Mucosa of descending colon (tissue), 3 donors: ENCODE results near the gene ADCY4. TPM values are rescaled to one million over a fixed set of nuclear protein-coding genes. Genes with fewer than 3 reads are reported as not detected.

Experiments used
- ATAC-seq: fragments of 200-7000 bp; cut with Tn5 transposase; one replicate; pipeline ENCODE4 v1.9.1; 2020; ENCODE audit warnings: mild to moderate bottlenecking, moderate library complexity
- DNase-seq, 3 donors: peaks; one replicate each; pipeline ENCODE4 v3.0.0-alpha.2; 2020
- H3K36me3 ChIP-seq: fragments of 200-600 bp; one replicate; pipeline ENCODE4 v1.8.0; 2021; ENCODE audit warnings: low read depth, mild to moderate bottlenecking
- H3K4me1 ChIP-seq: fragments of 200-600 bp; one replicate; pipeline ENCODE4 v1.8.0; 2021; ENCODE audit warnings: low read depth, mild to moderate bottlenecking
- H3K4me3 ChIP-seq: fragments of 200-600 bp; one replicate; pipeline ENCODE4 v1.8.0; 2021; ENCODE audit warnings: mild to moderate bottlenecking
- H3K9me3 ChIP-seq: fragments of 200-600 bp; one replicate; pipeline ENCODE4 v1.8.0; 2021; ENCODE audit warnings: mild to moderate bottlenecking
- CTCF ChIP-seq: fragments of 200-600 bp; IDR thresholded peaks from one replicate; pipeline ENCODE4 v1.8.0; 2022; ENCODE audit warnings: antibody characterized with exemption, mild to moderate bottlenecking
- intact Hi-C, 2 donors: fragments of 100-400 bp; cut with DNase I in 1 of 2; cut with micrococcal nuclease in 1 of 2; formaldehyde crosslinking; loops; one replicate each; pipeline versions ENCODE4 v1.11.0 to v1.11.1; 2022; cut with DNase I, micrococcal nuclease
- total RNA-seq, 3 donors: library from RNA; stranded (reverse); fragmentation: NEBNext Ultra II Directional in 2 of 3; extraction: Animal tissue kit (Norgen Biotek cat#: 25700) in 2 of 3; gene quantifications; one replicate each; pipeline versions ENCODE4 v1.2.1 to v1.2.4, GENCODE V29; 2021 to 2023
- donor health status: DM: no; HTN: no; CAD: no; lungs with moderate emphysema.
- donor health status: DM: no; HTN: no; CAD: no.
- donor health status: DM: no; HTN: yes; CAD: no.

Gene ADCY4
- total RNA-seq, 3 donors from 2014 or later = 13.9 to 23.5 (median 20.7) TPM

DNA sequence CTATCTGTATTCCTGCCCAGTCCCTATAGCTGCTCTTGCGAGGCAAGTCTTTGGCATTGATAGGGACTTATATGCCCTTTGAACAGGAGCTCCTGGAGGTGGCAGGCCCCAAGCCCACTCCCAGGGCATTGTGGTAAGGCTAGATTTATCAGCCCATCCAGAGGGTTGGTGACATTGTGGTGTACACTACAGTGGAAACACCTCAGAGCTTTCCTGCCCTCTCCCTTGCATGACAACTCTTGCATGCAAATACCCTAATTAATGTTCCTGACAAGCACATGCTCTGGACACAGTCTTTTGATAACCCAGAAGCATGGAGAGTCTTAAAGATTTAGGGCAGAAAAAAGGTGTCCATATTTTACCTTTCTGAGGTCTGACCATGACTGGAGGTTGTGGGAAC, 5.7 kb upstream of the ADCY4 start:
- Histone ChIP-seq H3K4me3 (no peak overlapping the region), H3K9me3 (no peaks in the 10 kb centered on the region), H3K36me3 (no peaks in the 10 kb centered on the region), H3K4me1 (peaks cover 12% of the 10 kb centered on the region)
- ATAC-seq (no peak), DNase-seq (no peak)
- intact Hi-C loops = no loop called here
- TF ChIP-seq CTCF = no peak

DNA sequence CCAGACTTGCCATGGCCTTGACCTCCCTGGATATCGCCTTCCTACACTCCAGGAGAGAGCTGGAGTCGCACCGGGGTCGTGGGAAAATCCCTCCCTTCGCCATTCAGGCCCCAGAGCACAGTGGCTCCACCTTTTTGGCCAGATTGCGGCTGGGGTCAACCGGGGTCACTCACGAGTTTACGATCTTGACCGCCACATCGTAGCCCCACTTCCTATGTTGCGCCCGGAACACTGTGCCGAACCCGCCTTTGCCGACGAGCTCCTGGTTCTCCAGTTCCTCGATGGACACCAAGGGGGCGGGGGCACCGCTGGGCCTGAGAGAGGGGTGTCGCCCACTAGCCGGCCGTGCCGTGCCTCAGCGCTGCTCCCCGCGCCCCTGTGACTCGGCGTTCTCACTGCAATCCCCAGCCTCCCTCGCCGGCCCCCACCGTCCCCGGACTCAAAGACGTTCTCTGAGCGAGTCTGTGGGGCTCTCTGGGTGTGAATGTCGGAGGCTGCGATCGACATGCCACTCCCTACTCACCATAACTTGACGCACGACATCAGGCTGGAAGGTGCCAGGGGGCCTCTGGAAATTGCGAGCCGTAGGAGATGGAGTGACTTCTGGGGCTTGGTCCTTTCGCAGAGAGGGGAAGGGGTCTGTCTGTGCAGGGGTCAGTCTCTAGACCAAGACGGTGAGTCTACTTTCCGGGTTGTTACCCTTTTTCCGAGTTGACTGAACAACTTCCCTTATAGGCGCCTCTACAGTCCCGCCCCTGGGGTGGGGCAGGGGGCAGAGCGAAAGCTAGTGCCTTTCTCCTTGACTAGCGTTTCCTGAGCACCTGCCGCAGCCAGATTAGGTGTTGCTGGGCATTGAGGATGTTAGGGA, 4.6 kb upstream of the ADCY4 start, which contains the start of gene RIPK3:
Gene RIPK3, minus strand, starts transcription at position 708 of the 868 bp plus-strand sequence. Its CDS starts 165 bp downstream, at position 543.
- peak; percentile 89 to 93 (median 91) for DNase-seq
- Histone ChIP-seq H3K4me1 (peaks cover 21% of the 10 kb centered on the region), H3K36me3 (no peaks in the 10 kb centered on the region), H3K4me3 (peak within 1 kb of the TSS; percentile 36), H3K9me3 (no peaks in the 10 kb centered on the region)
- intact Hi-C loops = no loop called here
- peak; percentile 93 for ATAC-seq
- TF ChIP-seq CTCF = no peak

DNA sequence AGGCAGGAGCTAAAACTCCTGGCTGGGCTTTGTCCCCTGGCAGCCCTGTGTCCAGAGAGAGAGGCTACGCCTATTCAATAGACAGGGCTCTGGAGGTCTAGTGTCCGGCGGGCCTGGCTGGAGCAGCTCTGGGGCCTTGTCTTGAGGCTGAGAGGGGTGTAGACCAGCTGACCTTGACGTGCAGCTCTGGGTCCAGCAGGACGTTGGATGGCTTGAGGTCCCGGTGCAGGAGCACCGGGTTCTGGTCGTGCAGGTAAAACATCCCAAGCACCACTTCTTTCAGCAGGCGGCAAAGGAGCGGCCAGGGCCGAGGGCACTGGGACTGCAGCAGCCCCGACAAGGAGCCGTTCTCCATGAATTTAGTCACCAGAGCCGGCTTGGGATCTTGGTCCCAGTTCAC, 4.0 kb upstream of the ADCY4 start:
- DNase-seq (peak in 1 of 3 donors; percentile 52), ATAC-seq (no peak)
- intact Hi-C loops = no loop called here
- no peak for TF ChIP-seq CTCF
- Histone ChIP-seq H3K9me3 (no peaks in the 10 kb centered on the region), H3K4me1 (peaks cover 28% of the 10 kb centered on the region), H3K36me3 (no peaks in the 10 kb centered on the region), H3K4me3 (no peak overlapping the region)

GRCh38 chr14:24337824-24338175, 2.9 kb upstream of the ADCY4 start:
- no peaks in the 10 kb centered on the region for H3K9me3 ChIP-seq
- no peaks in the 10 kb centered on the region for H3K36me3 ChIP-seq
- no peak for ATAC-seq
- no peak for DNase-seq
- H3K4me3 ChIP-seq = no peak overlapping the region
- no peak for TF ChIP-seq CTCF
- intact Hi-C loops = no loop called here
- peaks cover 37% of the 10 kb centered on the region for H3K4me1 ChIP-seq

GRCh38 chr14:24337144-24337823, 2.4 kb upstream of the ADCY4 start:
- DNase-seq (no peak), ATAC-seq (no peak)
- H3K9me3 ChIP-seq = no peaks in the 10 kb centered on the region
- H3K4me1 ChIP-seq = peaks cover 42% of the 10 kb centered on the region
- intact Hi-C loops = no loop called here
- no peaks in the 10 kb centered on the region for H3K36me3 ChIP-seq
- no peak overlapping the region for H3K4me3 ChIP-seq
- no peak for TF ChIP-seq CTCF
